ENCODE data around the gene FBXL7.

The FBXL7 gene

DNA sequence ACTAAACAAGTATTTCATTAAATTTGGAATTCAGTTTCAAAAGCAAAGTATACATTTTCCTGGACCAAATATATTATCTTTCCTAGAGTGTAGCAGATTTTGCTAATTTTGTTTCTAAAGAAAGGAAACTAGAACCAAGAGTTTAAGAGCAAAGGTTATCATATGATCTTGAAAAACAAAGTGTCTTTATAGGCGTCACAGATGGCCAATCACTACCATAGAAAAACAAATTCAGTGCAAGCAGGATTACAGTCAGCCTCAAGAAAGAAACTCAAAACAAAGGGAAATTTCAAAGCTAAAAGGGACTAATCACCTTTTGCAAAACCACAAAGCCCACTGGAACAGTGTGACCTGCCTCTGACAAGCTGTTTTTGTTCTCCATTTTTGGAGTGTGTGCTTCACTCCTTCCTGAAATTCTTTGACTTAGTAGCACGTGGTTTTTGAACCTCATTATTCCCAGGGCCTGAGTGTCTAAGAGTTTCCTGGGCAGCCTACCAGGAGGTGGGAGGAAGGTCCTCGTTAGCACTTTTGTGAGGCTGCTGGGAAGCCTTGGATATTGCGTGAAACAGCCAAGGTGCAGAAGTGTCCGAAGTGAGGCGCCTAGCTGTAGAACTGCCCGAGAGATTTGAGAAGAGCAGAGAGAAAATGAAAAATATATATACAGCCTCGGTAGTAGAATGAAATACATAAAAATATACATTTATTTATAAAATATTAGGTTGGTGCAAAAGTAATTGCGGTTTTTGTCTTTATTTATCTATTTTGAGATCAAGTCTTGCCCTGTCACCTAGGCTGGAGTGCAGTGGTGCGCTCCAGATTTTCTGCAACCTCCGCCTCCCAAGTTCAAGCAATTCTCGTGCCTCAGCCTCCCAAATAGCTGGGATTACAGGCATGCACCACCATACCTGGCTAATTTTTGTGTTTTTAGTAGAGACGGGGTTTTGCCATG, 433.6 kb downstream of the FBXL7 start:
- H3K27me3 ChIP-seq (ENCODE audit: insufficient read depth, low read length): no peaks in the 10 kb centered on the region
- no peaks in the 10 kb centered on the region for H3K4me1 ChIP-seq (ENCODE audit: control insufficient read depth in 1 of 2, insufficient read depth in 2 of 2, low read length in 2 of 2)
- no peak overlapping the region for H4K91ac ChIP-seq (ENCODE audit: low read depth, low read length)
- no peak overlapping the region for H3K27ac ChIP-seq (ENCODE audit: low read depth, low read length)
- H3K18ac ChIP-seq (ENCODE audit: low read length): no peak overlapping the region
- no peak overlapping the region for H3K4me2 ChIP-seq (ENCODE audit: low read length)
- H3K4me3 ChIP-seq (ENCODE audit: low read depth, low read length): no peak overlapping the region
- H3K36me3 ChIP-seq (ENCODE audit: control insufficient read depth in 1 of 2, insufficient read depth in 2 of 2, low read length in 2 of 2): peaks cover 4 to 8% of the 10 kb centered on the region in 2 experiments
- H2BK120ac ChIP-seq (ENCODE audit: insufficient read depth, low read length, poor library complexity): no peak overlapping the region
- H3K23ac ChIP-seq (ENCODE audit: low read length): no peak overlapping the region
- no peak overlapping the region for H2AFZ ChIP-seq (ENCODE audit: insufficient read depth, low read length, poor library complexity)
- H4K12ac ChIP-seq (ENCODE audit: low read depth, low read length): no peak overlapping the region
- H3K9ac ChIP-seq (ENCODE audit: low read length): no peak overlapping the region
- DNase-seq: no peak
- H2AK5ac ChIP-seq (ENCODE audit: low read length): no peak overlapping the region
- no peak overlapping the region for H4K8ac ChIP-seq (ENCODE audit: low read depth, low read length)
- no peak overlapping the region for H2BK12ac ChIP-seq (ENCODE audit: low read length)
- no peak overlapping the region for H3K14ac ChIP-seq (ENCODE audit: low read length)
- WGBS (ENCODE audit: extremely low coverage, insufficient coverage, insufficient read length): no CpG with 5 or more reads among the region's 13 CpGs
- no peaks in the 10 kb centered on the region for H3K79me1 ChIP-seq (ENCODE audit: low read length)
- H3K79me2 ChIP-seq (ENCODE audit: control insufficient read depth, insufficient read depth, low read length, poor library complexity): no peaks in the 10 kb centered on the region
- H2BK5ac ChIP-seq (ENCODE audit: low read depth, low read length, poor library complexity): no peak overlapping the region
- H3K9me3 ChIP-seq (ENCODE audit: insufficient read depth, low read depth, low read length): peaks cover 3% of the 10 kb centered on the region
- no peak overlapping the region for H3K4ac ChIP-seq (ENCODE audit: low read depth, low read length)

DNA sequence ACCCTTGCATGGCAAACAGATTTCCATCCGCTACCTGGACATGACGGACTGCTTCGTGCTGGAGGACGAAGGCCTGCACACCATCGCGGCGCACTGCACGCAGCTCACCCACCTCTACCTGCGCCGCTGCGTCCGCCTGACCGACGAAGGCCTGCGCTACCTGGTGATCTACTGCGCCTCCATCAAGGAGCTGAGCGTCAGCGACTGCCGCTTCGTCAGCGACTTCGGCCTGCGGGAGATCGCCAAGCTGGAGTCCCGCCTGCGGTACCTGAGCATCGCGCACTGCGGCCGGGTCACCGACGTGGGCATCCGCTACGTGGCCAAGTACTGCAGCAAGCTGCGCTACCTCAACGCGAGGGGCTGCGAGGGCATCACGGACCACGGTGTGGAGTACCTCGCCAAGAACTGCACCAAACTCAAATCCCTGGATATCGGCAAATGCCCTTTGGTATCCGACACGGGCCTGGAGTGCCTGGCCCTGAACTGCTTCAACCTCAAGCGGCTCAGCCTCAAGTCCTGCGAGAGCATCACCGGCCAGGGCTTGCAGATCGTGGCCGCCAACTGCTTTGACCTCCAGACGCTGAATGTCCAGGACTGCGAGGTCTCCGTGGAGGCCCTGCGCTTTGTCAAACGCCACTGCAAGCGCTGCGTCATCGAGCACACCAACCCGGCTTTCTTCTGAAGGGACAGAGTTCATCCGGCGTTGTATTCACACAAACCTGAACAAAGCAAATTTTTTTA, 436.7 kb downstream of the FBXL7 start:
- no peaks in the 10 kb centered on the region for H3K79me1 ChIP-seq (ENCODE audit: low read length)
- H2BK5ac ChIP-seq (ENCODE audit: low read depth, low read length, poor library complexity): no peak overlapping the region
- no peak overlapping the region for H3K27ac ChIP-seq (ENCODE audit: low read depth, low read length)
- peak overlapping the region; percentile 23 for H3K4me3 ChIP-seq (ENCODE audit: low read depth, low read length)
- H4K91ac ChIP-seq (ENCODE audit: low read depth, low read length): no peak overlapping the region
- no peak overlapping the region for H2AK5ac ChIP-seq (ENCODE audit: low read length)
- no peak overlapping the region for H2BK12ac ChIP-seq (ENCODE audit: low read length)
- H3K36me3 ChIP-seq (ENCODE audit: control insufficient read depth in 1 of 2, insufficient read depth in 2 of 2, low read length in 2 of 2): peaks cover 4 to 8% of the 10 kb centered on the region in 2 experiments
- H3K14ac ChIP-seq (ENCODE audit: low read length): no peak overlapping the region
- no peak overlapping the region for H4K8ac ChIP-seq (ENCODE audit: low read depth, low read length)
- H3K4me1 ChIP-seq (ENCODE audit: control insufficient read depth in 1 of 2, insufficient read depth in 2 of 2, low read length in 2 of 2): no peaks in the 10 kb centered on the region
- no peak overlapping the region for H3K4ac ChIP-seq (ENCODE audit: low read depth, low read length)
- no peak overlapping the region for H2BK120ac ChIP-seq (ENCODE audit: insufficient read depth, low read length, poor library complexity)
- peaks cover 3% of the 10 kb centered on the region for H3K9me3 ChIP-seq (ENCODE audit: insufficient read depth, low read depth, low read length)
- no peak overlapping the region for H4K12ac ChIP-seq (ENCODE audit: low read depth, low read length)
- no CpG with 5 or more reads among the region's 60 CpGs for whole genome bisulfite sequencing (ENCODE audit: extremely low coverage, insufficient coverage, insufficient read length)
- no peak overlapping the region for H3K18ac ChIP-seq (ENCODE audit: low read length)
- no peak overlapping the region for H3K4me2 ChIP-seq (ENCODE audit: low read length)
- H2AFZ ChIP-seq (ENCODE audit: insufficient read depth, low read length, poor library complexity): no peak overlapping the region
- H3K23ac ChIP-seq (ENCODE audit: low read length): no peak overlapping the region
- H3K9ac ChIP-seq (ENCODE audit: low read length): no peak overlapping the region
- H3K79me2 ChIP-seq (ENCODE audit: control insufficient read depth, insufficient read depth, low read length, poor library complexity): no peaks in the 10 kb centered on the region
- no peaks in the 10 kb centered on the region for H3K27me3 ChIP-seq (ENCODE audit: insufficient read depth, low read length)
- DNase-seq: no peak

DNA sequence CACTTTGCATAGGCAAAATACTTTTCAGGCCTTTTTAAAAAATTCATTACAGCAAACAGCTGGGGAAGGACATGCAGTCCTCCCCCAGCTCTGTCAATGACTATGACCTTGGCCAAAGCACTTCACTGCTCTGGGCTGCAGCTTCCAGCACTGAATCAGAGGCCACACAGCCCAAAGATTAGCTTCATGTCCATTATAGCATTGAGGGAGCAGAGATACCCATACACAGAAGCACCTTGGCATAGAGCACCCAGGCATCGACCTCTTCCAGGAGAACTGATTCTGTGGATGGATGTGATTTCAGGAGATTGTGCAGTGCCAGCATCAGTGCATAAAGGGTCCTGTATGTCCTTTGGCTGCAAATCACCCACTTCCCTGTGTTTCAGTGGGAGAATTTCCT, 437.7 kb downstream of the FBXL7 start:
- no peaks in the 10 kb centered on the region for H3K79me2 ChIP-seq (ENCODE audit: control insufficient read depth, insufficient read depth, low read length, poor library complexity)
- H3K9me3 ChIP-seq (ENCODE audit: insufficient read depth, low read depth, low read length): peaks cover 3% of the 10 kb centered on the region
- no peak overlapping the region for H2BK12ac ChIP-seq (ENCODE audit: low read length)
- no peak overlapping the region for H2AFZ ChIP-seq (ENCODE audit: insufficient read depth, low read length, poor library complexity)
- no peak overlapping the region for H3K9ac ChIP-seq (ENCODE audit: low read length)
- no peak overlapping the region for H3K18ac ChIP-seq (ENCODE audit: low read length)
- H3K4me1 ChIP-seq (ENCODE audit: control insufficient read depth in 1 of 2, insufficient read depth in 2 of 2, low read length in 2 of 2): no peaks in the 10 kb centered on the region
- H3K4ac ChIP-seq (ENCODE audit: low read depth, low read length): no peak overlapping the region
- H2BK5ac ChIP-seq (ENCODE audit: low read depth, low read length, poor library complexity): no peak overlapping the region
- no peaks in the 10 kb centered on the region for H3K79me1 ChIP-seq (ENCODE audit: low read length)
- no peak overlapping the region for H4K12ac ChIP-seq (ENCODE audit: low read depth, low read length)
- H3K27ac ChIP-seq (ENCODE audit: low read depth, low read length): no peak overlapping the region
- peaks cover 4 to 8% of the 10 kb centered on the region in 2 experiments for H3K36me3 ChIP-seq (ENCODE audit: control insufficient read depth in 1 of 2, insufficient read depth in 2 of 2, low read length in 2 of 2)
- no peak overlapping the region for H3K14ac ChIP-seq (ENCODE audit: low read length)
- H3K4me3 ChIP-seq (ENCODE audit: low read depth, low read length): no peak overlapping the region
- no peak overlapping the region for H3K23ac ChIP-seq (ENCODE audit: low read length)
- no peak for DNase-seq
- H4K8ac ChIP-seq (ENCODE audit: low read depth, low read length): no peak overlapping the region
- WGBS (ENCODE audit: extremely low coverage, insufficient coverage, insufficient read length): no CpG with 5 or more reads among the region's 1 CpG
- no peaks in the 10 kb centered on the region for H3K27me3 ChIP-seq (ENCODE audit: insufficient read depth, low read length)
- H2BK120ac ChIP-seq (ENCODE audit: insufficient read depth, low read length, poor library complexity): no peak overlapping the region
- H2AK5ac ChIP-seq (ENCODE audit: low read length): no peak overlapping the region
- no peak overlapping the region for H3K4me2 ChIP-seq (ENCODE audit: low read length)
- no peak overlapping the region for H4K91ac ChIP-seq (ENCODE audit: low read depth, low read length)

DNA sequence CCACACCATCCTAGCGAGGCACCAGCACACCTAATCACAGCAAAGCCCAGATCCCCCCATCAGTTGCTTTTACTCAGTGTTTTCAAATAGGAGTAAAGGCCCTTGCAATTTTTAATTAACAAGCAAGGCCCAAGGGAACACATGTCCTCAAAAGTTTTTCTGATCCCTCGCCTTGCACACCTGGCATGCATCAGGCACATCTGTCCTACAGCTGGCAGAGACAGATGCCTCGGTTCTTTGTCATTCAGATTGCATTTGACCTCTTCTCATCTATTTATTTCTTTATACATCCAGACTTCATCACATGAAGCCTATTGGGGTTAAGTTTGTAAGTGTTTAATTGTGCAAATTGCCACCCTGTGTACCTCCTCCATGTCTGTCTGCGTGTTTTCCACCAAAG, 438.2 kb downstream of the FBXL7 start:
- H3K27ac ChIP-seq (ENCODE audit: low read depth, low read length): no peak overlapping the region
- H3K9ac ChIP-seq (ENCODE audit: low read length): no peak overlapping the region
- H3K79me2 ChIP-seq (ENCODE audit: control insufficient read depth, insufficient read depth, low read length, poor library complexity): no peaks in the 10 kb centered on the region
- no CpG with 5 or more reads among the region's 4 CpGs for WGBS (ENCODE audit: extremely low coverage, insufficient coverage, insufficient read length)
- no peak overlapping the region for H2BK5ac ChIP-seq (ENCODE audit: low read depth, low read length, poor library complexity)
- peaks cover 3% of the 10 kb centered on the region for H3K9me3 ChIP-seq (ENCODE audit: insufficient read depth, low read depth, low read length)
- no peak overlapping the region for H4K8ac ChIP-seq (ENCODE audit: low read depth, low read length)
- H3K14ac ChIP-seq (ENCODE audit: low read length): no peak overlapping the region
- H3K18ac ChIP-seq (ENCODE audit: low read length): no peak overlapping the region
- no peak overlapping the region for H4K12ac ChIP-seq (ENCODE audit: low read depth, low read length)
- H3K4me1 ChIP-seq (ENCODE audit: control insufficient read depth in 1 of 2, insufficient read depth in 2 of 2, low read length in 2 of 2): no peaks in the 10 kb centered on the region
- no peak overlapping the region for H3K4ac ChIP-seq (ENCODE audit: low read depth, low read length)
- H3K27me3 ChIP-seq (ENCODE audit: insufficient read depth, low read length): no peaks in the 10 kb centered on the region
- H3K79me1 ChIP-seq (ENCODE audit: low read length): no peaks in the 10 kb centered on the region
- no peak overlapping the region for H2BK120ac ChIP-seq (ENCODE audit: insufficient read depth, low read length, poor library complexity)
- no peak overlapping the region for H3K4me2 ChIP-seq (ENCODE audit: low read length)
- no peak overlapping the region for H2BK12ac ChIP-seq (ENCODE audit: low read length)
- no peak overlapping the region for H3K23ac ChIP-seq (ENCODE audit: low read length)
- peaks cover 4 to 8% of the 10 kb centered on the region in 2 experiments for H3K36me3 ChIP-seq (ENCODE audit: control insufficient read depth in 1 of 2, insufficient read depth in 2 of 2, low read length in 2 of 2)
- H2AK5ac ChIP-seq (ENCODE audit: low read length): no peak overlapping the region
- H3K4me3 ChIP-seq (ENCODE audit: low read depth, low read length): no peak overlapping the region
- no peak overlapping the region for H2AFZ ChIP-seq (ENCODE audit: insufficient read depth, low read length, poor library complexity)
- no peak for DNase-seq
- no peak overlapping the region for H4K91ac ChIP-seq (ENCODE audit: low read depth, low read length)
